Loucy (cell line): ENCODE results near the gene INCENP.

Experiments used
- EZH2phosphoT487 ChIP-seq: fragments of 200-600 bp; IDR thresholded peaks from 2 replicates; pipeline ENCODE4 v1.6.1; 2018; ENCODE audit warnings: antibody characterized with exemption, mild to moderate bottlenecking, moderate library complexity, borderline replicate concordance
- TF ChIP-seq, protein P1 (sequence below): fragments of 200-600 bp; sonication (generic); conservative IDR thresholded peaks from 2 replicates; pipeline ENCODE4 v1.5.1; 2014; ENCODE audit warnings: mild to moderate bottlenecking, antibody characterized with exemption, low read length

DNA sequence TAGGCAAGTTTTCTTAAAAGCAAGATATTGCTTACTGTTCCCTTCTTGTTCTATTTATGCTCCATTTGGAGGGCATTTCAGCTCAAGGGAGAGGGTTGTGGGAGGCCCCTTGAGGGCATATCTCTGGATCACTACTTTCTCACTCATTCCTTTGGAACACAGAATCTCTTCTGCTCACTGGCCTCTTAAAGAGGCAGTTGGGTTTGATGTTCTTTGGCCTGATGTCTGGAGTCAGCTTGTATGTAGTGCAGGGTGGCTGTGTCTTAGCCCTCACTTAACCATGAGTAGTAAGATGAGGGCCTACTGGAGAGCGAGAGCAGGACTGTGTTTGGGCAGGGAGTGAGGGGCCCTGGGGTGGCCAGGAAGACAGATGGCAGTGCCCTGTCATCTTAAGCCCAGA, 3.6 kb downstream of the INCENP start:
- TF ChIP-seq, protein P1, sequence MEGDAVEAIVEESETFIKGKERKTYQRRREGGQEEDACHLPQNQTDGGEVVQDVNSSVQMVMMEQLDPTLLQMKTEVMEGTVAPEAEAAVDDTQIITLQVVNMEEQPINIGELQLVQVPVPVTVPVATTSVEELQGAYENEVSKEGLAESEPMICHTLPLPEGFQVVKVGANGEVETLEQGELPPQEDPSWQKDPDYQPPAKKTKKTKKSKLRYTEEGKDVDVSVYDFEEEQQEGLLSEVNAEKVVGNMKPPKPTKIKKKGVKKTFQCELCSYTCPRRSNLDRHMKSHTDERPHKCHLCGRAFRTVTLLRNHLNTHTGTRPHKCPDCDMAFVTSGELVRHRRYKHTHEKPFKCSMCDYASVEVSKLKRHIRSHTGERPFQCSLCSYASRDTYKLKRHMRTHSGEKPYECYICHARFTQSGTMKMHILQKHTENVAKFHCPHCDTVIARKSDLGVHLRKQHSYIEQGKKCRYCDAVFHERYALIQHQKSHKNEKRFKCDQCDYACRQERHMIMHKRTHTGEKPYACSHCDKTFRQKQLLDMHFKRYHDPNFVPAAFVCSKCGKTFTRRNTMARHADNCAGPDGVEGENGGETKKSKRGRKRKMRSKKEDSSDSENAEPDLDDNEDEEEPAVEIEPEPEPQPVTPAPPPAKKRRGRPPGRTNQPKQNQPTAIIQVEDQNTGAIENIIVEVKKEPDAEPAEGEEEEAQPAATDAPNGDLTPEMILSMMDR = no peak
- TF ChIP-seq EZH2phosphoT487 = no peak
